HG03159 (cell line): Measurements from ENCODE around the gene RASSF10.

Source experiments
- ATAC-seq: cut with Tn5 transposase; IDR thresholded peaks from one replicate; pipeline ENCODE4 v1.9.1; 2021; ENCODE audit warnings: mild to moderate bottlenecking, moderate library complexity; ENCODE audit not compliant: unreplicated experiment

RASSF10 gene

DNA sequence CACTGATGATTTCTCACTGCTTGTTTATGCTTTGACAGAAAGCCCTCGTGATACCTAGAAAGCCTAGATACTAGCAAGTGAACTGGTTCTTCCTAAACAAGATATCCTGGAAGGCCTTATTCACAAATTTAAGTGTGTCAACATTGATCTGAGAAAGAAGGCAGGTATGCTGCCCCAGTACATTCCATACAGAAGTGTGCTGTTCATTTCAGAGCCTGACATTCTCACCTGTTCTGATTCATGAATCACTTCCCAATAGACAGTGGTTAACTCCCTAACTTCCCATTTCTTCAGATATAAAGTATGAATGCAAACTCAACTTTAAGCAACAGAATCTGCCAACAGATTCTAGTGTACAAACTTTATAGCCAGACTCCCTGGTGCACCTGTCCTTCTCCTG is 15.5 kb upstream of the RASSF10 start:
- ATAC-seq = no peak

DNA sequence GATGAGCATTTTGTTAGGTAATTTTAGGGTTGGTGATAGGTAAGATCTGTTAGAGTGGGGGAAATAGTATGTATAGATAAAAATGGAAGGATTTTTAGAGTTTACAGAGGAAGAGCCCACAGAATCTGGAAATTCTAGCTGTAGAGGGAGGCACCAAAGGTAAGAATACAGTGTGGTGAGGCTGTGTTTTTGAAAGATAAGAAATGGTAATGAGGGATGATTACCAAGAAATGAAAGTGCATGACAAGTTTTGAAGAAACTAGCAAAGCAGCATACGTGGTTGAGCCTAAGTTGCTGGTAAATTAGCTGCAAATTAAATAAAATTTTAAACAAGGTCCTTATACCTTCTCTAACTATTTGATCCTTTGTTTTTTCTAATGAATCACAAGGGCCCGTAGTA is 14.6 kb upstream of the RASSF10 start:
- ATAC-seq = no peak

DNA sequence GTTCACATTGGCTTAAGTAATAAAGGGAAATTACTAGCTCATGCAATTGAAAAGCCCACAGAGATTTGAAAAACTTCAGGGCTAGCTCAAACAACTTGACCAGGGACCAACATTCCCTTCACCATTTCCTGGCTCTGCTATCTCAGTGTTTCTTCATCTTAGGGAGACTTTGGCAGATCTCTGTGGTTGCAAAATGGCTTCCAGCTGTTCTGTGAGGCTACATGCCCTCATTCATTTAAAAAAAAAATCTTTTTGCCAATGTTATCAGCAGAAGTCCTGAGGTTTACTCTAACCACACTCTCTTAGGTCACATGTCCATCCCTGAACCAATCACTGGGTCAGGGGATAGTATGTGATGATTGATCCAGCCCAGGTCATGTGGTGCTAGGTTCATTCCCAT is 13.9 kb upstream of the RASSF10 start:
- ATAC-seq = no peak

DNA sequence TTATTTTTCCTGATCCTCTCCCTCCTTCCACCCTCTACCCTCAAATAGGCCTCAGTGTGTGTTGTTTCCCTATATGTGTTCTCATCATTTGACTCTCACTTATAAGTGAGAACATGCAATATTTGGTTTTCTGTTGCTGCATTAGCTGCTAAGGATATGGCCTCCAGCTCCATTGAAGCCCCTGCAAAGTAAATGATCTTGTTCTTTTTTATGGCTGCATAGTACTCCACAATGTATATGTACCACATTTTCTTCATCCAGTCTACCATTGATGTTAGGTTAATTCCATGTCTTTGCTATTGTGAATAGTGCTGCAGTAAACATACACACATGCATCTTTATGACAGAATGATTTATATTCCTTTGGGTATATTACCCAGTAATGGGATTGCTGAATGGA is 13.3 kb upstream of the RASSF10 start:
- no peak for ATAC-seq

DNA sequence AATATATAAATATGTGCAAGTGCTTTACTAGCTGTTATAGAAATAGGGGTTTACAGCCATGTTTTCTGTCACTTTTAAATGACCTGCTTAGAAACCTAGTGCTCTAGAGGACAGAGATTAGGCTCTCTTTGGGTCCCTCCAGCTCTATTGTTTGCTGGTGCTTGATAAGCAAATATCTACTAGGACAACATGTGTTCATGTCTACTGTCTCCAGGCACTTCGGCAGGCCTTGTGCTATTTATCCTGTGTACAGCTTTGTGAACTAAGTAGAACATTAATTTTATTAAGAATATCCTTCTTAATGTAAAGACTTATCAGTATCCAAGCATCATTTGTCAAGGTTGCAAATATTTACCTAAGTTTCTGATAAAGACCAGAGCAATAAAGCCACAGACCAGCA is 11.9 kb upstream of the RASSF10 start:
- ATAC-seq = no peak

DNA sequence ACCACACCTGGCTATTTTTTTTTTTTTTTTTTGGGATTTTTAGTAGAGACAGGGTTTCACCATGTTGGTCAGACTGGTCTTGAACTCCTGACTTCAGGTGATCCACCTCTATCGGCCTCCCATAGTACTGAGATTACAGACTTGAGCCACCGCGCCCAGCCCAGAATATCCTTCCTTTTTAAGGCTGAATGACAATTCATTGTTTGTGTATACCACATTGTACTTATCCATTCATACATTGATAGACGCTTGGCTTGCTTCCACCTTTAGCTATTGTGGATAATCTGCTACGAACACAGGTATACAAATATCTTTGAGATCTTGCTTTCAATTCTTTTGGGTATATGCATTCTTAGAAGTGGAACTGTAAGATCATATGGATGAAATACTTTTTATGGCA is 10.8 kb upstream of the RASSF10 start:
- no peak for ATAC-seq

DNA sequence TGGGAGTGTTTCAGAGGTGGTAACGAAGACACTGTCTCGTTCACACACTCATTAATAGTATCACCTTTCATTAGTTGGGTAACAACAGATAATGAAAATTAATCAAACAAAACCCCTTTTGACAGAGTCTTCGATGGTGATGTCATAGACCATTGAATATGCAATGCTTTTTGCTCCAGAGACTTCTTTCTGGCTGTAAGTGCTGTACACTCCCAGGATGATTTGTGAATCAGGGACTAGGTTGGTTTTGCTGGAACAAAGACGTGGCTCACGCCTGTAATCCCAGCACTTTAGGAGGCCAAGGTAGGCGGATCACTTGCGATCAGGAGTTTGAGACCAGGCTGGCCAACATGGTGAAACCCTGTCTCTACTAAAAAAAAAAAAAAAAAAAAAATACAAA is 9.5 kb upstream of the RASSF10 start:
- ATAC-seq = no peak

DNA sequence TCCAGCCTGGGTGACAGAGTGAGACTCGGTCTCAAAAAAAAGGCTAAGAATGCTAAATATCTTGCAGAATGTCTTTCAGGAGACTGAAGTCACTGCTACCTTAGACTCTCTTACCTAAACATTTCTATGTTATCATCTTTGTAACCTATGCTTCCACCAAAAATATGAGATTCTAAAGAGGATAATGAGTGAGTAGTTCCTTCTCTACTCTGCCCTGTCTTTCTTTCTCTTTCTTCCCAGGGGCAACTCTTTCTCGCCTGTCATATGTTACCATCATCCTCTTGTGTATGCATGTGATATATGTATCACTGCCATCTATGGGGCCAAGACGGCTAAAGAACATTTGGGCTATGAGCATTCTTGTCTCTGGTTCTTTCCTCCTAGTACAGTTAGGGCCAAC is 9.0 kb upstream of the RASSF10 start:
- ATAC-seq = no peak

DNA sequence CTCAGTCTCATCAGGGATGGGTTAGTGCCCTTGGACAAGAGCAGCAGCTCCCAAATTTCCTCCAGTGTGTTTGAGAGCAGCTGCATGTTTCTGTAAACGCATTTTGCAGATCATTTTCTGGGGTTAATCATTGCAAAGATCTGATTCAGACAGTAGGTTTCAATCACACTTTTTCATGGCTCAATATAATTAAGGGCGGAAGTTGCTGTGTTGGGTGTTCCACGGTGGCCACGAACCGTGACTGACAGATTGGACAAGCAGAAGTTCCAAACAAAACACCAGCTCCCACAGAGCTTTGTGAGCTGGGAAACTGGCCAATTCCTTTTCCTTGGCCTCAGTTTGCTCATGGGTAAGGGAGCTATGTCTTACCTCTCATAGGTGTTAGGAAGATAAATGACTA is 8.4 kb upstream of the RASSF10 start:
- ATAC-seq = no peak

DNA sequence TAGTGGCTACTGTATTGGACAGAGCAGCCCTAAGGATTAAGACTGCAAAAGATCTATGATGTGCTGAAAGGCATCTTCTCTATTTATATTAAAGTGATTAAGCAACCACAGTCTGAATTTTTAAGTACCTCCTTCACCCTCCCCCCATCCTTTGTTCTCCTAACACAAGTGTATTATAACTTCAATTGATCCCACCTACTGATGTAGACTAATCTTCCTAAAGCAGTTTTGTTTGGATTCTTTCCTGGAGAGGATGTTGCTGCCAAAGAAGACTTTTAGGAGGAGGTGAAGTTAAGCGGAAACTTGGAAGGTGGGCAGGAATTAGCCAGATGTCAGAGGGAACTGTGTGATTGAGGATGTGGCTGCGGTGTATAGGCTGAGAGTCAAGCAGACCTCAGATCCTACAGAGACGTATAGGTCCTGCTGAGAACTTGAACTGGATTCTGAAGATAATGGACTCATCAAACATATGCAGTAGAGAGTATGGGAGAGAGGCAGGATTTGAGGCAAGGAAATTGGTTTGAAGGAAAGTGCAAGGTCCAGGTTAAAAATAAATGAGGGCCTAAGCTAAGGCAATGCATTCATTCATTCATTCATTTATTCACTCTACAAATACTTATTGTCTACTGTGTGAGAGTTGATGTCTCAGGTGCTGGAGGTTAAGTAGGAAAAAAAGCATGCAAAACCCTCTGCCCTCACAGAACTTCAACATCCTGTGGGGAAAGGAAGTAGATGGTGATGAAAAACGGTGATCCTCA is 5.2 kb upstream of the RASSF10 start:
- ATAC-seq = no peak

DNA sequence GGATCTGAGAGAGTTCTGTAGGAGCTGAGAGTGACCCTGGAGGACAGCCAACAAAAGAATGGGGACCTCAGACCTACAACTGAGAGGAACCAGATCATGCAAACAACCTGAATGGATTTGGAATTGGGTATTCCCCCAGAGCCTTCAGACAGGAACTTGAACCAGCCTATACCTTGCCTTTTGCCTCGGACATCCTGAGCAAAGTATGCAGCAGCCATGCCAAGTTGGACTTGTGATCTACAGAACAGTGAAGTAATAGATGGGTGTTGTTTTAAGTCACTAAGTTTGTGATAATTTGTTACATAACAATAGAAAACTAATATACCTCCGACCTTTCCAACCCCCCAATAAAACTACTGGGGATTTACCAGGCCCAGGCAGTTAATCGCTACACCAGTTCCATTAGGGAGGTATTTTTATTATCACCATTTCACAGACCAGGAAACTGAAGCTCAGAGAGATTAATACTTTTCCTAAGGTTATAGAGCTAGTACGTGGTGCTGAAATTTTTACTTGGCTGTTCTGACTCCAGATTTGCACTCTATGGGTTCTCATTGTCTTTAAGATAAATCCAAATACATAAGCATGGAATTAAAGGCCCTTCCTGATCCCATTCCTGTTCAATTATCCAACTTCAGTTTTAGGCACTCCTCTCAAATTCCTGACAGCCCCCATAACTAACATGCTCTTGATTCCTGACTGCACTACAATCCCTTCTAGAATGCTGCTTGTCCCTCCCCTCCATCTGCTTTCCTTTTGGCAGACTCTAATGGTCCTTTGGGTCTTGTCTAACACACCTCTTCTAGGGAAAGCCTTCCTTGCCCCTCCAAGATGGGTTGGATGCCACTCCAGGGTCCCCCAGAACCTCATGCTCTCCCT is 1.7 kb upstream of the RASSF10 start:
- ATAC-seq = no peak

DNA sequence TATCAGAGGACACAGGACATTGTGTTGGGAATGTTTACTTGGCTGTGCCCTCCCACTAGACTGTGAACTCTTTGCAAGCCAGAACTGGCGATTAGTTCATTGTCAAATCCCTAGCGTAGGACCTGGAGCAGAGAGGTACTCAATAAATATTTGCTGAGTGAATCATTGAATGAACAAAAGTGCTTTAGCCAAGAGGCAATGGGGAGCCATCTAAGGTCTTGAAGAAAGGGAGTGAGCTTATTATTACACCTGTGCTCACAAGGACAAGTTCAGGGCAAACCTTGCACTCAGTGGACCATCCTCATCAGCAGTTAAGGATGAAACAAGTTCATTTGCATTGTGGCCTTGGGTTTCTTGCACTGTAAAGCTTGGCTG is 1.1 kb upstream of the RASSF10 start:
- no peak for ATAC-seq

DNA sequence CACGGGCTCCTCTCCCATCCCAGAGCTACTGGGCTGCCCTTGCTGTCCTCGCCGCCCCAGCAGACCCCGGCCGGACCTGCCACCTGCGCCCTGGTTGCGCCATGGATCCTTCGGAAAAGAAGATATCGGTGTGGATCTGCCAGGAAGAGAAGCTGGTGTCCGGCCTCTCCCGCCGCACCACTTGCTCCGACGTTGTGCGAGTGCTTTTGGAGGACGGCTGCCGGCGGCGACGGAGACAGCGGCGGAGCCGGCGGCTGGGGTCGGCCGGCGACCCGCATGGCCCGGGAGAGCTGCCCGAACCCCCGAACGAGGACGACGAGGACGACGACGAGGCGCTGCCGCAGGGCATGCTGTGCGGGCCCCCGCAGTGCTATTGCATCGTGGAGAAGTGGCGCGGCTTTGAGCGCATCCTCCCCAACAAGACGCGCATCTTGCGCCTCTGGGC is 382 bp downstream of the RASSF10 start:
- no peak for ATAC-seq

DNA sequence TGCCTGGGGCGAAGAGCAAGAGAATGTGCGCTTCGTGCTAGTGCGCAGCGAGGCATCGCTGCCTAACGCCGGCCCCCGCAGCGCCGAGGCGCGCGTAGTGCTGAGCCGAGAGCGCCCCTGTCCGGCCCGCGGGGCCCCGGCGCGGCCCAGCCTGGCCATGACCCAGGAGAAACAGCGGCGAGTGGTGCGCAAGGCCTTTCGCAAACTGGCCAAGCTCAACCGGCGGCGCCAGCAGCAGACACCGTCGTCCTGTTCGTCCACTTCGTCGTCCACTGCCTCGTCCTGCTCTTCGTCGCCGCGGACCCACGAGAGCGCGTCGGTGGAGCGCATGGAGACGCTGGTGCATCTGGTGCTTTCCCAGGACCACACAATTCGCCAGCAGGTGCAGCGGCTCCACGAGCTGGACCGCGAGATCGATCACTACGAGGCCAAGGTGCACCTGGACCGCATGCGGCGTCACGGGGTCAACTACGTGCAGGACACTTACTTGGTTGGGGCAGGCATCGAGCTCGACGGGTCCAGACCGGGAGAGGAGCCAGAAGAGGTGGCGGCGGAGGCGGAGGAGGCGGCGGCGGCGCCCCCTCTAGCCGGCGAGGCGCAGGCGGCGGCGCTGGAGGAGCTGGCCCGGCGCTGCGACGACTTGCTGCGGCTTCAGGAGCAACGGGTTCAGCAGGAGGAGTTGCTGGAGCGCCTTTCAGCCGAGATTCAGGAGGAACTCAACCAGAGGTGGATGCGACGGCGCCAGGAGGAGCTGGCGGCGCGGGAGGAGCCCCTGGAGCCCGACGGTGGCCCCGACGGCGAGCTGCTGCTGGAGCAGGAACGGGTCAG is 1.0 kb downstream of the RASSF10 start:
- no peak for ATAC-seq

DNA sequence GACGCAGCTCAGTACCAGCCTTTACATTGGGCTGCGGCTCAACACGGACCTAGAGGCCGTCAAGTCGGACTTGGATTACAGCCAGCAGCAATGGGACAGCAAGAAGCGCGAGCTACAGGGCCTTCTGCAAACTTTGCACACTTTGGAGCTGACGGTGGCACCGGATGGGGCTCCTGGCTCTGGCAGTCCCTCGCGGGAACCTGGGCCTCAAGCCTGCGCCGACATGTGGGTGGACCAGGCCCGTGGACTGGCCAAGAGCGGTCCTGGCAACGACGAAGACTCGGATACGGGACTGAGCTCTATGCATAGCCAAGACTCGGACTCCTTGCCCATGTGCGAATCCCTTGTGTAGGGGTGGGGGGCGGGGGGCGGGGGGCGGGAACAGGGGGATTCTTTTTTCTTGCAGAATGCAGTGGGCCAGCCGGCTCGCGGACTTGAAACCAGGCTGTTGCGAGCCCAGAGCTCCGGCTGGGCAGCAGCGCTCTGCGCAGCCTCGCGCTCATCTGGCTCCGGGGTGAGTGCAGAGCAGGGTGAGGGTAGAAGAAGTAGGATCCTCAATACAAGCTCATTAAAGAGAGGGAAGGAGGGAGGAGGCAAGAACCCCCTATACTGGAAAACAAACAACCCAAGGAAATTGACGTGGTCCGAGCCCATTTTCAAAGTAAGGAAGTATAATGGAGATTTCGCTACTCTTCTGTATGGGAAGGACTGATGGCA is 1.8 kb downstream of the RASSF10 start:
- ATAC-seq = no peak

DNA sequence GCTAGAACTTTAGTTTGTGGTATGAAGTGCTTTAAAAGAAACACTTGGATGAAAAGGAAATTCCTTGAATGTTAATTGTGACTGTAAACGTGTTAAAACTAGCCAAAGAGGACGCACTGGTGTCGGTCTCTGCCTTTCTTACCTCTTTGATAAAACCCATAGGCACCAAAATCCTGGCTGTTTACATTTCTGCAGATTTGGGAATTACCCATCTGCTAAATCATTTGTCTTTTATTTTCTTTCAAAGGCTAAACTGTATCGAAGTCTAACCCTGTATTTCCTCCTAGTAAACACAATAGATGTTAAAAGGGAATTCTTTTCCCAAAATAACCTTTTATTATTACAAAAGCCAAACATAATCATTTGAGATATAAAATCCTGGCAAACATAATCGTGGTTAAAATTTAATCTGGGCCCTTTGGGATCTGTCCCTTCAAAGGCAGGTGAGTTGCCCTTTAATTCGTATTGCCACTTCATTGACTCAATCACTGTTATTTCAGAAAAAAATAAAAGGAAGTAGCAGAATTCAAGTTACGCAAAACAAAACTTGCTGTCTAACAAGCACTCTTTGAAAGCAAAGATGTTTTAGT is 2.4 kb downstream of the RASSF10 start:
- ATAC-seq = no peak

DNA sequence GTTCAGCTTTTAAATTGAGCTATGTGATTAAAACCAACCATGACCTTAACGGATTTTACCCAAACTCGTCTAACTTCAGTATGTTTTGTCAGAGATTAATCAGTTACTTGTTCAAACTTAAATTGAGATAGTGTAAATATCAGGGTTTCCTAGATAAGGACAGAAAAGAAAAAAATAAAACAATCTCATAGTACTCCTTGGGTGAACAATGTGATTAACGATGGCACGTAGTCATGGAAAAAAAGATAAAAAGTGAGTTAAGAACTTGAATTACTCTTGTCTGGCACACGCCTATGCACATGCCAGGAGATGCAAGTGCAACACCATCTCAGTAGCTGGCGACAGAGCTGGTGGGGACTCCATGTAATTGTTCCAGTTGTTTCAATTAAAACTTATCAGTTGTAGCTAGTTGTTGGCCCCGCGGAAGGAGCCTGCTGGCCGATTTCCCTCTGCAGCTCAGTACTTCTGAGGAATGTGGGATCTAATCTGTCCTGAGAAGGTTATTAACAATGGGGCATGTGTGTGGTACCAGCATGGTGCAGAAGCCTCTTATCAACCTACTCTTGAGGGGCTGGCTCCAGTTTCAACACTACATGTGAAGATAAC is 3.0 kb downstream of the RASSF10 start:
- no peak for ATAC-seq

DNA sequence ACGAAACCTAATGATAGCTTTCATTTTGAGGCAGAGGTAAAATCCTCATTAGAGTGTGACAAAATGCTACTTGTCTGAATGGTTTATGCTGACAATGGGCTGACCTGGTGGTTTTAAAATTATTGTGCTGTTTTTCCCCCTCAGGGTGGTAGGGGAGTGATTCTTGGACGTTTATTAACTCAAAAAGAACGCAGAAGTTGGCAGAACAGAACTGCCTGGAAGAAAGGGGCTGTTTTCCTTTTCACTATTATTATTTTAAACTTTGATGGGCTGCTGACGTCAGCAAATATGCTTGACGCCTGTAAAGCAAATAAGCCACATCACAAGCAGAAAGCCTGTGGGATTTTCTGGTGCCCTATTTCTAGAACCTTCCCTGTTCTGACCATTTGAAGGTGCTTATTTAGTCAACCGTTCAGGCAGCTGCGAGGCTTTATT is 4.0 kb downstream of the RASSF10 start:
- no peak for ATAC-seq

DNA sequence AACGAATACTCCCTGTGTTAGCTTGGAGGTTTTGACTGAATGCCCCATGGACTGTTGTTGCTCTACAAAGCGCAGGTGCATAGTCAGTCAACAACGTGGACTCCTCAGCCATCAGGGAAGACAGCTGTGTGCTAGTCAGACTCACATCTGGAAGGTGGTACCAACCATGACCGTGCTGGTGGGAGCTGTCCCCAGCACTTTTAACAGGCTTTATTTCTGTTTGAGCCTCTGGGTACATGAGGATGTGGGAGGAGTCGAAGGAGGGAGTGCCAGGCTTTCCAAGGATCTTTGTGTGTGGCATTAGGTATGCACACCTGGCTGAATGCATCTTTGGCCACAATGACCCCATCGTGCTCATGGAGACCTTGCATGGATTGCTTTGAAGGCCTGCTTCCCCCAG is 6.6 kb downstream of the RASSF10 start:
- no peak for ATAC-seq

DNA sequence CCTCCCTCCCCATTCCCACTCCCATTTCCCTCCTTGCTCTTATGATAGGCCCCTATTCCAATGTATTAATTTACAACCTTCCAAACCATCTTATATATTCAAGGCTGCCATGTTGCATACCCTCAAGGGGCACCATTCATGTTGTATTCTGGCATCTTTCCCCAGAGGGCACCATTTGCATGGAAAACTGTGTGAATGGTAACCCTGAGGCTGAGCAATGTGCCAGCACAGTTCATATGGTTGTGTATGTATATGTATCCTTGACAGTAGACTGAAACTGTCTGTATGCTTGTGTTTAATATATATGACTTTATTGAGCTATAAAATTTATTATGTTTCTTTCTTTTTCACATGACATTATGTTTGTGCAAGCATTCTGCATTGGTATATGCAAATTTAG is 7.3 kb downstream of the RASSF10 start:
- ATAC-seq = no peak
